Measurements from ENCODE around the gene NOXRED1. TPM values are rescaled to one million over a fixed set of nuclear protein-coding genes. Genes with fewer than 3 reads are reported as not detected.

The NOXRED1 gene
- total RNA-seq: not detected in 2 replicates

GRCh38 chr14:77423423-77423822 lies at the start of gene NOXRED1:
Gene NOXRED1, minus strand, starts transcription at chr14:77423523. Its CDS starts 634 bp downstream, at chr14:77422889.

GRCh38 chr14:77457522-77458248 lies 34.4 kb upstream of the NOXRED1 start, which contains the start of the genes AHSA1 and VIPAS39:
Gene AHSA1, plus strand, starts transcription at chr14:77458093. Its CDS starts 97 bp downstream, at chr14:77458190.
Gene VIPAS39, minus strand, starts transcription at chr14:77457601. Its CDS starts 3,499 bp downstream, at chr14:77454102.

GRCh38 chr14:77376771-77377501 lies 46.4 kb downstream of the NOXRED1 start, which contains the start of the genes SAMD15 and TMED8:
Gene SAMD15, plus strand, starts transcription at chr14:77377379. Its CDS starts 40 bp downstream, at chr14:77377419.
Gene TMED8, minus strand, starts transcription at chr14:77377094. Its CDS starts 41 bp downstream, at chr14:77377053.

Other genes with a start within 250 kb of the NOXRED1 start
- not detected in 2 replicates for gene TMEM63C, start 241.7 kb downstream of the NOXRED1 start, total RNA-seq
- not detected in 2 replicates for gene NGB, start 152.3 kb downstream of the NOXRED1 start, total RNA-seq
- gene POMT2, start 102.6 kb downstream of the NOXRED1 start, total RNA-seq: 5.6 and 22.6 TPM in 2 replicates
- gene GSTZ1, start 102.5 kb downstream of the NOXRED1 start, total RNA-seq: 18.4 and 20.8 TPM in 2 replicates
- 7.8 and 8.1 TPM in 2 replicates for gene TMED8, start 46.4 kb downstream of the NOXRED1 start, total RNA-seq
- 0.53 and 0.64 TPM in 2 replicates for gene SAMD15, start 46.1 kb downstream of the NOXRED1 start, total RNA-seq
- 17.9 and 28.8 TPM in 2 replicates for gene VIPAS39, start 34.1 kb upstream of the NOXRED1 start, total RNA-seq
- gene AHSA1, start 34.6 kb upstream of the NOXRED1 start, total RNA-seq: 173 and 193 TPM in 2 replicates
- 0.07 and 0.10 TPM in 2 replicates for gene ISM2, start 75.3 kb upstream of the NOXRED1 start, total RNA-seq
- gene SPTLC2, start 193.1 kb upstream of the NOXRED1 start, total RNA-seq: 38.9 and 41.4 TPM in 2 replicates

Data from mammary microvascular endothelial cell (primary cell).